A172 (cell line): ENCODE results near the gene SLC12A8. TPM values are rescaled to one million over a fixed set of nuclear protein-coding genes. Genes with fewer than 3 reads are reported as not detected.

Experiments
- DNase-seq: peaks from one replicate; pipeline ENCODE4 v3.0.0-alpha.2; 2015; ENCODE audit warnings: low spot score
- total RNA-seq: library from RNA; depleted of rRNA; stranded (reverse); fragments of >200 nt; shearing (Covaris generic); gene quantifications from 2 replicates; pipeline ENCODE4 v1.2.3, GENCODE V29; 2014

SLC12A8 gene
- total RNA-seq, 1 experiment from 2014 or later, result 10.7 TPM

- DNase-seq, result no peak
Measured at GRCh38 chr3:125186261-125186787, 26.2 kb downstream of the SLC12A8 start.

DNA sequence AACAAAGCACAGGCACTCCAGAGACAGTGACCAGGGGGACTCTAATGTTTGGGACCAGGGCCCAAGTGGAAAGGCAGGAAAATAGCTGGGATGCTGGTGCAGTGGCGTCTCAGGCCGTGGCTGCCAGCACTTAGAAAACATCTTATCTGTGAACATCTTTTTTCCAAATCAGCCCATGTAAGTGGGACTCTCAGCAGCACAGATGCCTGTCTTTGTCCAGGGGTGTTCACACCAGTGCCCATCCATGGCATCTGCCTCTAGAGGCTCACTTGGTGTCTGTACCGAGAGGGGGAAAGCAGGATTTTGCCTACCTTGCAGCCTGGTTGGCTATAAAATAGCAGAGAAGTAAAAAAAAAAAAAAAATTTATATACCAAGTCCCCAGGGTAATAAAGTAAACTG lies 26.7 kb downstream of the SLC12A8 start:
- DNase-seq, result no peak

- no peak for DNase-seq
Measured at GRCh38 chr3:125179884-125180240, 32.7 kb downstream of the SLC12A8 start.

DNA sequence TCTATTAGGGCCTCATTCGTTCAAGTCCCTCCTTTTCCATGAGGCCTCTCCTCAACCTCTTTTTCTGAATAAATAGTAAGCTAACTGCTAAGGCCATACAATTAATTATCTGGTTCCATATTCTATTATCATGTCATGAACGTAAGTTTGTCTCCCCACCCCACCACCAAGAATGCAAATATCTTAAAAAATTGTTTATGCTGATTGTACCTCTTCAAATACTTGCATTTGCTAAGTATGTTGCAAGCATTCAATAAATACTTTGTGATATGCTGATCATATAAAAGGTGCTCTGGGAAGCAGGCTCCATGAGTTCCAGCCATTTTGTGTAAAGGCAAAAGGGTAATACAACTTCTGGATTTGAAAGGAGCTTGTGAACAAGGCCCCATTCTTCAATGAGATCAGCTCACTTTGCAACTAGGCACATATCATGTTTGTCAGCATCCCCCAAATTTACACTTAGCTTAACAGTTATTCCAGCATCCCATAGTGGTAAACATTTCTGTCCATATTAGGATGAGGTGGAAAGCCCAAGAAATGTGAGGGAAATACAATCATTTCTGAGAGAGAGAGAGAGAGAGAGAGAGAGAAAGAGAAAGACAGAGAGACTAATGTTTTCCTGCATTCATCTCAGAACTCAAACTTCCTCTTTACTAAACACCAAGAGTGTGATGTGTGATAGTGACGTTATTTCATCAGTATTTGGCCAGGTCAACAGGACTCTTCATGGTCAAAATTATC lies 33.2 kb downstream of the SLC12A8 start:
- DNase-seq, result no peak

DNA sequence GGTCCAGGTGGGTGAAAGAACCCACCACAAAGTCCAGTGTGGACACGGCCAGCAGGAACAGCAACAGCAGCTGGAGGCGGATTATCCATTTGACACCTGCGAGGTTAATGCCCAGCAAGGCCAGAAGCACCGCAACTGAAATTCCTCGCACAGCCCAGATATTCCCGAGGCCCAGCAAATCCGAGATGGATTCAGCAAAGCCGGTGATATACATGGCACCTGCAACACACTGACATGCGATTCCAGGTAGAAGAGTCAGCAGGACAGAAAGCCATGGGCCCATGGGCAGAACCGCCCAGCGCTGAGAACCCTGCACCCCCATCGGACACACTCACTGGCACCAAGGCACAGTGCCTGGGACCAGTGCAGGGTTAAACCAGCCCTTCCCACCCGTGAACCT lies 34.8 kb downstream of the SLC12A8 start:
- no peak for DNase-seq

DNA sequence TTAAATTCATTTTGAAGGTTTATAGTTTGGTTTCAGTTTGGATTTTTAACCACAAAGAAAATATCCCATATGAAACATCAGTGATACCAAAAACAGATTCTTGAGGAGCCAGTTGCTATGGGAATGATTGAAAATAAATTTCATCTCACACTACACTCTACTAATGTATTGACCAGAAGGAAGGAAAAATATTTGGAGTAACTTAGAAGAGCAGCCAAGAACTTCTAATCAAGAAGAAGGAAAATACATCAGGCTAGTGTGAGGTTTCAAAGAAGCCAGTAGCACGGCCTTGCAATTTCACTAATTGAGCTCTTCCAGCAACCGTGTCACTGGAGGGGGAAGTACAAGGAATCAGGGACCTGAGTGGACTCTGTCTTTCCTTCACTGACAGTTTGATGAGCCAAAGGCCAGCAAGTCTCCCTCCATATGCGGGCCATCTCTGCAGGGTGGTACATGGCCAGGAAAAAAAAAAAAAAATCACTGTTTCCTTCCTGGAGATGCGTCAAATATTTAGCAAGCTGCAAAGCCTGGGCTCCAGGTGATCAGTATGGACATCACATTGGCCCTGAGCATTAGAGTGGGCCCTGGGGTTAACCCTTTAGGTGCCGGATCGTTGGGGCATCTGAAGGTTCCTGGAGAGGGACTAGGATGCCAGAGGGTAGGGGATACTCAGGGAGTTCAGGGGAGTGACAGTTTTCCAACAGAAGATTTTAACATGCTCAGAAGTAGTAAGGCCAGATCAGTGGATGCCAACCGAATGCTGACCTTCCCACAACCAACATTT lies 37.1 kb downstream of the SLC12A8 start:
- DNase-seq, result no peak

DNA sequence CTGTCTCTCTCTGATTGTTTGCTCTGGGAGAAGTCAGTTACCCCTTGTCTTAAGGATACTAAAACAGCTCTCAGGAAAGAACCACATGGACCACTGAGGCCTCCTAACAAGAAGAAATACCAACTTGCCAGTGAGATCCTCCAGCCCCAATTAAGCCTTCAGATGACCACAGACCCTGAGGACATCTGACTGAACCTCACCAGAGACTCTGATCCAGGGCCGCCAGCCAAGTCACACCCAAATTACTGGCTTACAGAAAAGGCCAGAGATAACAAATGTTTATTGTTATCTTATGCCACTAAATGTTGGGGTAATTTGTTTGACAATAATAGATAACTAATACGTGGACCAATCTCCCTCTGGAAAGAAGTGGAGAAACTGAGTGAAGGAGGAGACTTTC lies 40.2 kb downstream of the SLC12A8 start:
- no peak for DNase-seq

DNA sequence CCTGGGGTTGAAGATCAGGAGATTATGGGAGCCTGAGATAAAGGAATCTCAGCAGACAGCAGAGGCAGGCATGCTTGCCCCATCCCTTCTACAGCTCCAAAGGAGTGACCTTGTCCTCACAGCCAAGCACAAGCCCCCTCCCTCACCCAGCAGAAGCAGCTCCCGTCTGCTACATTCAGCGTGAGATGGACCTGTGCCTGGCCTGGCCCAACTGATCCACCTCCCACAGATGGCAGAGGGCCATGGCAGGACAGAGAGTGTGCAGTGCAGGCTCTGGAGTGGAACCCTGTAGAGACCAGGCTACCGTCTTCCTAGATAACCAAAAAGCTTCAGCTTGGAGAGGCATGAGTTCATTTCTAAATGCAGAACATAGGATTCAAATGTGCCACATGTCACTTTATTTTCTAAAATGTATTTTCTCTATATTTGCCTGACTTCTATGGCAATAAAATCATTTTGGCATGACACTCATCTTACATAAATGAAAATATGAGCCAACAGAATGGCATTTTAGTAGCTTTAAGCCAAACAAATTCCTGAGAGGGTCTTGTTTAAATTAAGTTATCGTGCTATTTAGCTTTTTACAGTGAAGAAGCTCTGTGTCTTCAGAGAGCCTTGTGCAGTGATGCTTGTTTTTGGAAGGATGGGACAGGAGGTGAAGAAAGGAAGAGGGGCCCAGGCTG lies 43.7 kb downstream of the SLC12A8 start:
- no peak for DNase-seq

GRCh38 chr3:125166599-125167136 lies 45.9 kb downstream of the SLC12A8 start:
- no peak for DNase-seq

DNA sequence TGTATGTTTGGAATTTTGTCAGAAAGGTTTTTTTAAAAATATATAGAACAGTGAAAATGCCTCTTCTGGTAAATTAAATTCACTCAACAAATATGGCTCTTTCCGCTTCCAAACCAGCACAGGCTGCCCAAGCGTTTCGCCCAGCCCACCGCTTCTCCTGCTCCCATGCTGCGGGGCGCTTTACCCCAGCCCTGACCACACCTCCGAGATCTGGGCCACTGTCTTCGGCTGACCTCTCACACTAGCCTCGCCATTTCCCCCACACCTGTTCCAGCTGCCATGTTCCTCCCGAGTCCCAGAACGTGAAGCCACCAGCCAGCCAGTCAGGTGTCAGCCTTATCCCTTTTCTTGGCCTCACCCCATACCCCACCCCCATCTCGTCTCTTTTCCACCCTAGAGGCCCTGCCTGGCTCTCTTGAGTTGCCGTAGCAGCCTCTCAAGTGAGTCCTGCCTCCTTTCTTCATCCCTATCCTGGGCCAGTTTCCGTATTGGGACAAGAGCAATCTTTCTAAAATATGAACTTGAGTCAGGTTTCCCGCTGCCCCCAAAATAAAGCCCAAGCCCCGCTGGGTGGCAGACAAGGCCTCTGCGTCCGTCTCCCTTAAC lies 46.5 kb downstream of the SLC12A8 start:
- no peak for DNase-seq

- peak; percentile 59 for DNase-seq
Measured at GRCh38 chr3:125165189-125165947, 47.2 kb downstream of the SLC12A8 start.

DNA sequence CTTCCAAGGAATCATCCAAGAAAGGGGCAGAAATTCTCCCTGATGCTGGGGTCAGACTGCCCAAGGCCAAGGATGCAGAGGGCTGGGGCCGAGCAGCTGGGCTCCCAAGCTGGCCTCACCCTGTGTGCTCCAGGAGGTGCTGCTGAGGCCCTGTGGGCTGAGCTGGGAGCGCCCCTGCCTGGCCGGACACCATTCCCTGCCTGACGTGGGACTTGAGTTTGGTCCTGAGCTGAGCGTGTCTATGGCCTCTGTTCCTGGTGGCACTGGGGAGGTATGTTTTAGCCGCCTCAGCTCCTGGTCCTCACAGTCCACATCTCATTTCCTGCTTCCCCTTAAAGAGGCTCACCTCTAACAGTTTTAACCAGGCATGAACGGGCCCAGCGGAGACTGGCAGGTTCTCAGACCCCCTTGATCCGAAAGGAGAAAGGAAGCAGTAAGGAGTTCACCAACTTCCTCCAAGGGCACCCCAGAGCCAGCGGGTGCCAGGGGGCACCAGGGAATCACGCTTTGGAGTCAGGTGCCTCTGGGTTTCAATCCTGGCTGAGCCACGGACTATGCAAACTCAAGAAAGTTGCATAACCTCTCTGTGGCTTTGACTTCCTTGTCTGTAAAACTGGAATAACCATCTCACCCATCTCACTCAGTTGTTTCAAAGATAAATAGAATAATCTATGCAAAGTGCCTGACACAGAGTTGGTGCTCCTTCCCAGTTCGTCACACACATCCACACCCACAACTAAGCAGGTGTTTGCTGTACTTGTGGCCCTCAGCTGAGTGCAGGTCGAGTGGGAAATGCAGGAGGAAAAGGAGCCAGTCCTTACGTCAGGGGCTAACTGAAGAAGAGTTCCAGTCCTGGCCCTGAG lies 48.6 kb downstream of the SLC12A8 start:
- no peak for DNase-seq

DNA sequence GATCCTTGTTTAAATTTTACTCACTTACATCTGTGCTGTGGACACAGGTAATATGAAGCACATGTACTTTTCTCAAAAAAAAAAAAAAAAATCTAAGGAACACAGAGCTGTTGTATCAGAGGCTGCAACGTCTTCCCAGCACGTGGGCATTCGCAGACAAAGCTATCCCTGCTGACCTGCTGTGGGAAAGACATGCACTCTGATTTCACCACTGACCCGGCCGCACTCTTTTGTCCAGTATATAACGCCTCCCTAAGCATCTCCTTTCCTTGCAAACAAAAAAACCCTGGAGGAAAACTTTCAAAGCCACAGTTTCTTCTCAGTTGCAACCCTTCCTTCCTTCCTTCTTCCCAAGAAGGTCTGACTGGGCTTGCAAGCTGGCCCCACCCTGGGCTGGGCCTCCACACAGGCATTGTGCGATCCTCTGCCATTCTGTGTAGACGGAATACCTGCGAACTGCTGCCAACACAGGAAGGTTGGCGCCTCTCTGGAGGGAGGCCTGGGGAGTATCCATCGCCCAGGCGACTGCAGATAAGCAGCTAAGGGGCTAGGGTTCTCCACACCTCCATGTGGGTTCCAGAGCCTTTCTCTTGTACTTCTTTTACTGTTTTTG lies 50.8 kb downstream of the SLC12A8 start:
- DNase-seq, result no peak

DNA sequence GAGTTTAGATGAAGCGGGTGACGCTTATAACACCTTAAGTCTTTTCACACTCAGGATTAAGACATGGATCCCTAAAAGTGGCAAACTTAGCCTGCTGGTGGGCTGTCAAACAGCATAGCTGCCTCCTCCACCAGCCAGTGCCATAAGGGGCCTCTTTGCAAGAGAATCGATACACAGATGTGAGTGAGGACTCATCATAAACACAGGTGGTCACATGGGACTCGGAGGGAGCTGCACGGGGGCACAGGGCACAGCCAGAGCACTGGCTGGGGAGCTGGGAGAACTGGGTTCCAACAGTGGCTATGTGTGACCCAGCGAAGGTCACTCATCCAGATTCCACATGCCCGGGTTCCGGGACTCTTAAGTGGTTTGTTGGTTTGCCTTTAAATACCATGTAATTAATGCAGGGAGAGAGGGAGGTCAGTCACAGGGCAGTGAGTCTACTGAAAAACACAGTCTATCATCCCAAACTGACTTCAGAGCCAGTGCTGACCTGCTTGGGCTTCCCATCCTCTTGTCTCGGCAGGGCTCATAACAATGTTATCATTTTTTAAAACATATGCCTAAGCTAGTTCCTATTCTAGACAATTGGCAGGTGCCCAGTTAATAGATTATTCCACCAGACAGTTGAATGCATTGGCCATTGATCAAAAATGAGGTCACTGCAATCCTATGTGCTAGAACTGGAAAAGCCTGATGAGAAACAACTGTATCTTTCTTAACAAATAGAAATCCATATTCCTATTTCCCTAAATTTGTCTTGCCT lies 51.8 kb downstream of the SLC12A8 start:
- no peak for DNase-seq

- no peak for DNase-seq
Measured at GRCh38 chr3:125157183-125157582, 55.4 kb downstream of the SLC12A8 start.

DNA sequence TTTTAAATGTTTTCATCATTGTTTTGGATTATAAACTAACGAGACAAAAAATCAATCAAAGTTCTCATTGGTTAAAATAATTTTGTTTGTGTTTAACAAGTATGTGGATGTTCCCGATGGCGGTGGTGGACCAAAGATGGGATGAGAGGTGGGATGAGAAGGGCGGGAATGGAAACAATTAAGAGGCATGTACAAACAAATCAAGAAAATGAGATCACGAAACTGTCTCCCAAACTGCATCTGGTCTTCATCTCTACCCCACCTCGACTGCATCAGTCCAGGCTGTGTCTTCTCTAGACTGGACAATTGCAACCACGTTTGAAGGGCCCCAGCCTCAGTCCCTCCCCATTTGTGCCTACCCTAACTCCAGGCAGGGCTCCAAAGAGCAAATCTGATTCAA lies 56.1 kb downstream of the SLC12A8 start:
- DNase-seq, result no peak

GRCh38 chr3:125154800-125155269 lies 57.7 kb downstream of the SLC12A8 start:
- no peak for DNase-seq

GRCh38 chr3:125154110-125154509 lies 58.4 kb downstream of the SLC12A8 start:
- no peak for DNase-seq

- DNase-seq, result no peak
Measured at GRCh38 chr3:125152951-125153350, 59.6 kb downstream of the SLC12A8 start.
